Activated CD8-positive, alpha-beta memory T cell treated with anti-CD3 and anti-CD28 coated beads for 36 hours (primary cell): ENCODE measurements around the gene MYBPHL. TPM values are rescaled to one million over a fixed set of nuclear protein-coding genes. Genes with fewer than 3 reads are reported as not detected.

ENCODE experiments used
- CTCF ChIA-PET: fragments of 350-600 bp; sonication (Branson Sonifier 250); formaldehyde crosslinking; loops from one replicate; lab custom pipeline; 2021; ENCODE audit warnings: antibody characterized with exemption; lab: Charles Lee
- POLR2A ChIA-PET: fragments of 350-600 bp; sonication (Branson Sonifier 250); formaldehyde crosslinking; loops from one replicate; lab custom pipeline; 2021; ENCODE audit warnings: antibody characterized with exemption; lab: Charles Lee
- total RNA-seq, 2 experiments: library from RNA; stranded (reverse); gene quantifications; one replicate each; pipeline ENCODE4 v1.2.3, GENCODE V29; 2021

Gene MYBPHL
- total RNA-seq: not detected

DNA sequence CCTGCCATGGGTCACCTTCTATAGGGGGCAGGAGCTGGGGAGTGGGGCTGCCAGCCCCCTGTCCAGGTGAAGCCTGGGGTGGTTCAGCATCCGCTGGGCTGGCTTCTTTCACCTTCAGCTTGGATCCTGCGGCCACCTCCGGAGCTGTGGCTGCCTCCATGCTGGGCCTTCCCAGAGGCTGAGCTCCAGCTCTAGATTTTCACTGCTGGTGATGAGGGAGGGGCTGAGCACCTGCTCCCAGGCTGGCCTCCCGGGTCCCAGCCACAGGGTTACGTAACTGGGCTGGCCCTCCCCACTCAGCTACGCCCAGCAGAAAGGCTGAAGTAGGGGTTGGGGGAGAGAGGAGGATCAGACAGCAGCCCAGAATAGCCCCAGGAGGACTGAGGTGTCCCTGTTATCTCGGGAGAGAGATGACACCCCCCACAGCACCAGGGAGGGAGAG, at the start of gene MYBPHL:
Gene MYBPHL, minus strand, starts transcription at position 180 of the 442 bp plus-strand sequence. Its CDS starts 20 bp downstream, at position 160.
- CTCF ChIA-PET: no interaction called here
- POLR2A ChIA-PET: no interaction called here

- CTCF ChIA-PET: interaction anchor here (0.6 kb wide), 1 partner anchor 95 kb away, joined by 3 read pairs; no protein-coding TSS in a partner anchor
Measured at GRCh38 chr1:109356505-109356904, 49.7 kb upstream of the MYBPHL start.

DNA sequence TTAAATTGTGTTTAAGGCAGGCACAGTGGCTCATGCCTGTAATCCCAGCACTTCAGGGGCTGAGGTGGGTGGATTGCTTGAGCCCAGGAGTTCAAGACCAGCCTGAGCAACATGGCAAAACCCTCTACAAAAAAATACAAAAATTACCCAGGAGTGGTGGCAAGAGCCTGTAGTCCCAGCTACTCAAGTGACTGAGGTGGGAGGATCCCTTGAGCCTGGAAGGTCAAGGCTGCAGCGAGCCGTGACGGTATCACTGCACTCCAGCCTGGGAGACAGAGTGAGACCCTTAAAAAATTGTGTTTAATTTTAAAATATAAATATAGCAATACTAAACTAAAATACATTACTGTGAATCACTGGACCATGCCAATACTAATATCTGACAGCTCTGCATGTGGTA, 48.1 kb upstream of the MYBPHL start:
- ChIA-PET POLR2A (no interaction called here), CTCF (interaction anchor here (0.5 kb wide), 1 partner anchor 21 kb away, joined by 3 read pairs; no protein-coding TSS in a partner anchor)

More at GRCh38 chr1:109356505-109356904, 49.7 kb upstream of the MYBPHL start:
- POLR2A ChIA-PET: no interaction called here

GRCh38 chr1:109351457-109351856, 44.6 kb upstream of the MYBPHL start:
- POLR2A ChIA-PET: interaction anchor here (0.6 kb wide), 1 partner anchor 26 kb away, joined by 4 read pairs; no protein-coding TSS in a partner anchor
- CTCF ChIA-PET: no interaction called here

GRCh38 chr1:109350655-109351054, 43.8 kb upstream of the MYBPHL start:
- ChIA-PET CTCF (interaction anchor here (0.5 kb wide), 1 partner anchor 12 kb away, joined by 4 read pairs; no protein-coding TSS in a partner anchor), POLR2A (interaction anchor here (0.6 kb wide), 1 partner anchor 25 kb away, joined by 4 read pairs; no protein-coding TSS in a partner anchor)

- ChIA-PET POLR2A (no interaction called here), CTCF (interaction anchor here (0.5 kb wide), 1 partner anchor 11 kb away, joined by 4 read pairs; no protein-coding TSS in a partner anchor)
Measured at GRCh38 chr1:109350182-109350581, 43.4 kb upstream of the MYBPHL start.

DNA sequence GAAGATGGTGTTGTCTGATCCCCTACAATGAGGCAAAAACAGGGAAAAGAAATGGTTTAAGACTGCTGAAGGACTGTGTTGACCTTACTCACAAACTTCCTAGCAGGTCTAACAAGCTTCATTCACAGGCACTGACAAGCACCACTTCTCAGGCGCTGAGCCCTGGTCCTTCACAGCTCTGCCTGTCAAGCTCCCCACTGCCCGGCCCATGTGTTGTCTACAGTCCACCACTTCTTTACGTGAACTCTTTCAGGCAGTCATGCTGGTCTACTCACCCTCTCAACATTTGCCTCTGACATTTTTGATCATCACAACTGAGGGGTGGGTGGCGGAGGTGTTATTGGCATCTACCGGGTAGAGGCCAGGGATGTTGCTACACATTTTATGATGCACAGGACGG, 40.7 kb upstream of the MYBPHL start:
- POLR2A ChIA-PET: no interaction called here

GRCh38 chr1:109341944-109342930, 35.4 kb upstream of the MYBPHL start:
- CTCF ChIA-PET: interaction anchor here (0.6 kb wide), 1 partner anchor 145 kb away, joined by 4 read pairs; no protein-coding TSS in a partner anchor
- POLR2A ChIA-PET: no interaction called here

More for the DNA sequence above, 40.7 kb upstream of the MYBPHL start:
- CTCF ChIA-PET: interaction anchor here (0.9 to 1.0 kb wide), 2 partner anchors 10 to 185 kb away, joined by 3 to 5 read pairs; no protein-coding TSS in a partner anchor

- CTCF ChIA-PET: interaction anchor here (0.7 kb wide), 1 partner anchor 12 kb away, joined by 4 read pairs; no protein-coding TSS in a partner anchor
- POLR2A ChIA-PET: no interaction called here
Measured at GRCh38 chr1:109338608-109339007, 31.8 kb upstream of the MYBPHL start.

DNA sequence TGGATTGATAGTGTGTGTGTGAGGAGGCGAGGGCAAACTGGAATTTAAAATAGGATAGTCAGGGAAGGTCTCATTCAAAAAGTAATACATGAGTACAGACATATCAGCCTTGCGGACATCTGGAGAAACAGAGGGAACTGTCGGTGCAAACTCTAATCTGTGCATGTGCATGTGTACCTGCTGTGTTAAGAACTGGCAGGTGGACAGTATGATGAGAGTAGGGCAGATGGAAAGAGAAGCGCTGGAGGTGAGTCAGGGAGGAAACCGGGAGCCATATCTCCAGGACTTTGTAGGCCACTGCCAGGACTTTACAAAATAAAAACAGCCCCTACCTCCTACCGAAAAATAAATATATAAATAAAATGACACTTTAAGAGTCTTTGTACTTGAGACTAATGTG, 31.3 kb upstream of the MYBPHL start:
- ChIA-PET POLR2A (no interaction called here), CTCF (no interaction called here)

- POLR2A ChIA-PET: no interaction called here
- CTCF ChIA-PET: no interaction called here
Measured at GRCh38 chr1:109335091-109335490, 28.3 kb upstream of the MYBPHL start.

- CTCF ChIA-PET: no interaction called here
- POLR2A ChIA-PET: no interaction called here
Measured at GRCh38 chr1:109331113-109331512, 24.3 kb upstream of the MYBPHL start.

- POLR2A ChIA-PET: no interaction called here
Measured at GRCh38 chr1:109327285-109327684, 20.5 kb upstream of the MYBPHL start.

DNA sequence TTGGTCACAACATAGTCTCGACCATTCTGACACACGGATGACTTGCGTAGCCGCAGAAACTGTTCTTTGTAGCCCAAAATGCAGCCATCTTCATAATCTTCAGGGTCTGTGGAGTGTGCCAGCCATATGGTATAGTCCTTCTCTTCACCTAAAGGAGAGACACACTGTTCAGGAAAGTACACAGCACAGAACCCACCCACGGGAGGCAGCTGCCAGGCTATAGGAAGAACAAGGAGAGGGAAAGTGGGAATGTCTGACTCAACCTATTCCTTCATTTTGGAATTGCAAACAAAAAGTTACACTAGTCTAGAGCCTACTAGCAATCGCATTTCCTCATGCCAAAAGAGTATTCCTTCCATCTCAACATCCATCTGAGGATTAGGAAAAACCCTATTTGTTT, 16.2 kb upstream of the MYBPHL start:
- ChIA-PET CTCF (no interaction called here), POLR2A (no interaction called here)

More at GRCh38 chr1:109327285-109327684, 20.5 kb upstream of the MYBPHL start:
- CTCF ChIA-PET: no interaction called here

- ChIA-PET CTCF (no interaction called here), POLR2A (no interaction called here)
Measured at GRCh38 chr1:109319114-109319513, 12.3 kb upstream of the MYBPHL start.

- ChIA-PET CTCF (interaction anchor here (1.3 kb wide), 1 partner anchor 216 kb away, joined by 3 read pairs; no protein-coding TSS in a partner anchor), POLR2A (no interaction called here)
Measured at GRCh38 chr1:109316506-109316905, 9.7 kb upstream of the MYBPHL start.

DNA sequence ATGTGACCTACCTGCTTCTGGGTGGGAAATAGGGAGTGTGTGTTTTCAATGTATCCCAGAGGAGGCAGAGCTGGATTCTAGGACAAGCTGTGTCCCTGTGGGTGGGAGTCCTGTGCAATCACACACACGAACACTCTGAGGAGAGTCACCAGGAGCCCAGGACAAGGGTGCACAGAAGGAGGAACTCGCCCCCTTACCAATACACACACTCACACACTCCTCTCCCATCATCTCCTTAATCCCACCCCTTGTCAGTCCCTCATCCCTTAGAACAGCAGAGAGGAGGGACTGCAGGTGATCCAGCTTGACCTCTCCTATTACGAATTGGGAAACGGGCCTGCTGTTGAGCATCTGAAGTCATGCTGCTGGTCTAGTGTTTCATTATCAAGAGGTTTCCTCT, 8.5 kb upstream of the MYBPHL start:
- CTCF ChIA-PET: no interaction called here

DNA sequence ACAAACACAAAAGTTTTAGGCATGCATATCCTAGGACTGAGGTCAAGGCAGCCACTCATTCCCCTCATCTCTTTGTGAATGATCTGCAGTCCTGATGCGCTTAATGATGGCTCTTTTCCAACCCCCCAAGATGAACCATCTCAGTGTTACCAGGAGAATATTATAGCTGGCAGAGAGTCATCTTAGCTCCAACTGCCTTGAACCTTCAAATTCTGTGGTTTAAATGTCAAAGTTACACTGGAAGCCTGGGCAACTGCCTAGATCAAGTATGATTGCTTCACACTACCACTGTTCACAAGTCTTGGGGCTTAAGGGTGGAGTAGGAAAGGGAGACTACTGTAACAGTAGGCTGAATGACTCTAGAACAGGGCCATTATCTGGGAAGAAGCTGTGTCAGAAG, 8.0 kb upstream of the MYBPHL start:
- ChIA-PET CTCF (no interaction called here), POLR2A (no interaction called here)

More for the DNA sequence above, 8.5 kb upstream of the MYBPHL start:
- POLR2A ChIA-PET: no interaction called here

- CTCF ChIA-PET: no interaction called here
Measured at GRCh38 chr1:109312978-109313775, 6.4 kb upstream of the MYBPHL start.

More at GRCh38 chr1:109312978-109313775, 6.4 kb upstream of the MYBPHL start:
- POLR2A ChIA-PET: interaction anchor here (0.7 kb wide), 1 partner anchor 1093 kb away, joined by 3 read pairs; no protein-coding TSS in a partner anchor
